Esophagus muscularis mucosa (tissue), 4 donors: Measurements from ENCODE around the gene KRT80. TPM values are rescaled to one million over a fixed set of nuclear protein-coding genes. Genes with fewer than 3 reads are reported as not detected.

Experiments
- DNase-seq: peaks from one replicate; pipeline ENCODE4 v3.0.0-alpha.2; 2017; ENCODE audit errors: extremely low spot score
- H3K27ac ChIP-seq, 4 donors: fragments of 200-600 bp; sonication (generic); replicated peaks in 1 of 4; 1 replicate in 3 of 4; 2 replicates in 1 of 4; pipeline ENCODE4 v1.5.1; 2016 to 2019; ENCODE audit warnings: mild to moderate bottlenecking in 1 of 4
- H3K27me3 ChIP-seq, 4 donors: fragments of 200-600 bp; sonication (generic); one replicate each; pipeline versions ENCODE4 v1.5.1 to v1.6.0; 2016 to 2019
- H3K36me3 ChIP-seq, 4 donors: fragments of 200-600 bp; sonication (generic); one replicate each; pipeline ENCODE4 v1.5.1; 2016 to 2019
- H3K4me1 ChIP-seq, 4 donors: fragments of 200-600 bp; sonication (generic); one replicate each; pipeline ENCODE4 v1.5.1; 2016 to 2019
- H3K4me3 ChIP-seq, 4 donors: fragments of 200-600 bp; sonication (generic); 1 replicate in 2 of 4; 2 replicates in 2 of 4; pipeline ENCODE4 v1.5.1; 2016 to 2019; ENCODE audit warnings: mild to moderate bottlenecking in 4 of 4, moderate library complexity in 1 of 4
- H3K9me3 ChIP-seq, 4 donors: fragments of 200-600 bp; sonication (generic); 1 replicate in 3 of 4; 2 replicates in 1 of 4; pipeline ENCODE4 v1.5.1; 2016 to 2019
- EP300 ChIP-seq: sonication (generic); formaldehyde crosslinking; IDR thresholded peaks from one replicate; pipeline ENCODE4 v1.6.1; 2017; ENCODE audit warnings: antibody characterized with exemption
- POLR2A ChIP-seq: fragments of 450-650 bp; IDR thresholded peaks from one replicate; pipeline ENCODE4 v1.6.1; 2017; ENCODE audit warnings: antibody characterized with exemption, moderate library complexity, mild to moderate bottlenecking, low read depth
- POLR2AphosphoS5 ChIP-seq, 2 donors: sonication (generic); formaldehyde crosslinking; IDR thresholded peaks; one replicate each; pipeline ENCODE4 v1.6.1; 2017; ENCODE audit warnings: antibody characterized with exemption in 2 of 2
- WGBS: methylation state at CpG from one replicate; pipeline ENCODE4 v1.1.5; 2018; 5-methylcytosine and 5-hydroxymethylcytosine counted together
- intact Hi-C: fragments of 100-400 bp; cut with DNase I; formaldehyde crosslinking; loops from one replicate; pipeline ENCODE4 v1.15.1; 2023
- total RNA-seq, 4 donors: library from RNA; depleted of rRNA; stranded (reverse); fragments of >200 nt; gene quantifications; one replicate each; pipeline versions ENCODE4 v1.1.0 to v1.2.1, GENCODE V29; 2016
- TF ChIP-seq, protein P1 (sequence below), 3 experiments: fragments of 200-600 bp in 2 of 3; fragments of 450-650 bp in 1 of 3; sonication (generic) in 2 of 3; IDR thresholded peaks; one replicate each; pipeline ENCODE4 v1.5.1; 2017 to 2019; ENCODE audit warnings: antibody characterized with exemption in 3 of 3, mild to moderate bottlenecking in 2 of 3, moderate library complexity in 1 of 3

The KRT80 gene
- total RNA-seq, 4 donors from 2014 or later = 0.11 TPM; not detected in 3

- Histone ChIP-seq H3K36me3 (no peaks in the 10 kb centered on the region), H3K27ac (peak overlapping the region in 2 of 4 donors; percentile 83 to 89), H3K4me3 (no peak overlapping the region), H3K9me3 (no peaks in the 10 kb centered on the region), H3K27me3 (no peaks in the 10 kb centered on the region), H3K4me1 (peaks cover 28 to 53% (median 46%) of the 10 kb centered on the region in 4 donors)
- intact Hi-C loops = no loop called here
- TF ChIP-seq POLR2AphosphoS5 (IDR thresholded peaks at IDR 0.05) = no peak
- TF ChIP-seq, protein P1, sequence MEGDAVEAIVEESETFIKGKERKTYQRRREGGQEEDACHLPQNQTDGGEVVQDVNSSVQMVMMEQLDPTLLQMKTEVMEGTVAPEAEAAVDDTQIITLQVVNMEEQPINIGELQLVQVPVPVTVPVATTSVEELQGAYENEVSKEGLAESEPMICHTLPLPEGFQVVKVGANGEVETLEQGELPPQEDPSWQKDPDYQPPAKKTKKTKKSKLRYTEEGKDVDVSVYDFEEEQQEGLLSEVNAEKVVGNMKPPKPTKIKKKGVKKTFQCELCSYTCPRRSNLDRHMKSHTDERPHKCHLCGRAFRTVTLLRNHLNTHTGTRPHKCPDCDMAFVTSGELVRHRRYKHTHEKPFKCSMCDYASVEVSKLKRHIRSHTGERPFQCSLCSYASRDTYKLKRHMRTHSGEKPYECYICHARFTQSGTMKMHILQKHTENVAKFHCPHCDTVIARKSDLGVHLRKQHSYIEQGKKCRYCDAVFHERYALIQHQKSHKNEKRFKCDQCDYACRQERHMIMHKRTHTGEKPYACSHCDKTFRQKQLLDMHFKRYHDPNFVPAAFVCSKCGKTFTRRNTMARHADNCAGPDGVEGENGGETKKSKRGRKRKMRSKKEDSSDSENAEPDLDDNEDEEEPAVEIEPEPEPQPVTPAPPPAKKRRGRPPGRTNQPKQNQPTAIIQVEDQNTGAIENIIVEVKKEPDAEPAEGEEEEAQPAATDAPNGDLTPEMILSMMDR (IDR thresholded peaks at IDR 0.05) = no peak
- no peak for TF ChIP-seq POLR2A
- TF ChIP-seq EP300 = no peak
- WGBS = 93% methylated on average over 12 of the region's 18 CpGs
- DNase-seq = no peak
These were observed 46.4 kb downstream of the KRT80 start for GRCh38 chr12:52145228-52146088.

DNA sequence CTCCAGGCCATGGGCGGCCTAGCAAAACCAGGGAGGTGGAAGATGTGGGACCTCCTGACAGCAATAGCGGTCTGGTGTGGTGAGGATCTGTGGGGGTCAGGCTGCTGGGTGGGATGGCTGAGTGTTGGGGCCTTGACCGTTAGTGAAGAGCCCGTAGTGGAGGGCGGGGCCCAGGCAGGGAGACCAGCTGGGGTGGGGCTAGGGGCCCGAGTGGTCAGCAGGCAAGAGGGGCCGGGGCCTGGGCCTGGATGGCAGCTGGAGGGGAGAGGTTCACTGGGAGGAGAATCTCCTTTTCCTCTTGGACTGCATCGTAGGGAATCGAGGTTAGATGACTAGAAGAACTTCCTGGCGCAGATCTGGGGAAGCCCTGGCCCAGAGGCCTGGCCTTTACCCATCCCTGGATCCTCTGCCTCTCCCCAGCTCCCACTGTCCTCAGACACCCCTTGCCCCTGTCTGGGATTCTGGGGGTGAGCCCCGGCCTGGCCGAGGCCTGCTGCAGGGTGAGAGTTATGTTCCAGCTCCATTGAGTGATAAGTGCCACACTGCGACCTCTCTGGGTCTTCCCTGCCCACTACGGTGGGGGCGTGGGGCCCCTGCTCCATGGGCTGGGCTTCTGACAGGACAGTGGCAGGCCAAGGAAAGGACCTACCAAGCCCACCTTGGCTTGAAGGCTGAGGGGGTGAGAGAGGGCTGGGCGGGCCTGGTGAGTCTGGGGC, 47.1 kb downstream of the KRT80 start:
- 90% methylated on average over 10 of the region's 16 CpGs for WGBS
- Histone ChIP-seq H3K27me3 (no peaks in the 10 kb centered on the region), H3K9me3 (no peaks in the 10 kb centered on the region), H3K4me3 (no peak overlapping the region), H3K36me3 (no peaks in the 10 kb centered on the region), H3K4me1 (peaks cover 28 to 47% (median 39%) of the 10 kb centered on the region in 4 donors), H3K27ac (no peak overlapping the region)
- DNase-seq = no peak
- TF ChIP-seq POLR2AphosphoS5 (IDR thresholded peaks at IDR 0.05) (no peak), POLR2A (no peak), EP300 (no peak)
- TF ChIP-seq, protein P1 (IDR thresholded peaks at IDR 0.05) = no peak
- intact Hi-C loops = no loop called here

- intact Hi-C loops = no loop called here
- TF ChIP-seq POLR2A (no peak), POLR2AphosphoS5 (IDR thresholded peaks at IDR 0.05) (no peak)
- TF ChIP-seq, protein P1 (IDR thresholded peaks at IDR 0.05) = no peak
- no peak overlapping the region for H3K27ac ChIP-seq
- H3K36me3 ChIP-seq = no peaks in the 10 kb centered on the region
- H3K4me3 ChIP-seq = no peak overlapping the region
- H3K4me1 ChIP-seq = peaks cover 10 to 25% (median 17%) of the 10 kb centered on the region in 4 donors
- WGBS = 82% methylated on average over 4 of the region's 5 CpGs
- no peaks in the 10 kb centered on the region for H3K27me3 ChIP-seq
- no peaks in the 10 kb centered on the region for H3K9me3 ChIP-seq
- DNase-seq = no peak
These were observed 49.4 kb downstream of the KRT80 start for GRCh38 chr12:52142431-52142830.

DNA sequence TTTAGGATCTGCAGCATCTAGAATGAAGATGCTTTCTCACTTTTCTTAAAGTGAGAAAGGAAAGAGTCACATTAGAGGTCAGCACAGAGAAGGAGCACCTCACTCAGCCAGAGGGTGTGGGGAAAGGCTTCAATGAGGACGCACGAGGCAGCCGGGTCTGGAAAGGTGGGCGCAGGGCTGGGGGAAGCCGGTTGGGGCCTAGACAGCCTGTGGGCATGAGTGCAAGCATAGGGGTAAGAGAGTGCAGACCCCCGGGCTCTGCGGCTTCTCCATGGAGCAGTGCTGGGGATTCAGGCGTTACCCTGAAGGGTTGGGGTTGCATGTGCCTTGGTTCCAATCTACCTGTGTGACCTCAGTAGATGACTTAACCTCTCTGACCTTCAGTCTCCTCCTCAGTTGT, 49.9 kb downstream of the KRT80 start:
- Histone ChIP-seq H3K4me3 (no peak overlapping the region), H3K4me1 (peaks cover 5 to 19% (median 11%) of the 10 kb centered on the region in 4 donors), H3K27ac (no peak overlapping the region), H3K36me3 (no peaks in the 10 kb centered on the region), H3K9me3 (no peaks in the 10 kb centered on the region), H3K27me3 (no peaks in the 10 kb centered on the region)
- intact Hi-C loops = no loop called here
- 85% methylated on average over 6 of the region's 8 CpGs for WGBS
- no peak for DNase-seq
- TF ChIP-seq EP300 (no peak), POLR2AphosphoS5 (IDR thresholded peaks at IDR 0.05) (no peak), POLR2A (no peak)
- TF ChIP-seq, protein P1 (IDR thresholded peaks at IDR 0.05) = no peak
